Measurements from ENCODE around the gene GAB2.

GAB2 gene

DNA sequence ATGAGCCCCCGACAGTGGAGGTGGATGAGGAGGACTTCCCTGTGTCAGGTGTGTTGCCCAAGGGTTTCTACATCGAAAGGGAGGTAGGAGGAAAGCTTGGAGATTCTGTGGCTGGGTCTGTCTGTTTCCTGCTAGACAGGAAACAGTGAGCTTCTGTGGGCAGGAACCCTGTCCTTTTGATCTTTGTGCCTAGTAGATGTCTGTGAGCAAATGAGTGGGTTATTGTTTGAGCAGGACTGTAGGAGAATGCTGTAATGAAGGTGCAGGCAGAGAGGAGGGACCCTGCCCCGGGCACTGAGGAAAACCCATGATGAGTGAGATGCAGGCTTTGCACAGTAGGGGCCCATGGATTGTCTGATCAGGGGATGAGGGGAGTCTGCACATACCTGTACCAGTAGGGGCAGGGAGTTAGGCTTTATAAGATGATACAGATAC lies 214.9 kb downstream of the GAB2 start:
- Histone ChIP-seq H3K27me3 (replicated peaks) (no peaks in the 10 kb centered on the region), H3K27ac (no peak overlapping the region), H3K4me3 (ENCODE audit: low read depth, low read length) (no peak overlapping the region), H3K36me3 (replicated peaks) (peaks cover 59% of the 10 kb centered on the region)
- TF ChIP-seq, protein P1, sequence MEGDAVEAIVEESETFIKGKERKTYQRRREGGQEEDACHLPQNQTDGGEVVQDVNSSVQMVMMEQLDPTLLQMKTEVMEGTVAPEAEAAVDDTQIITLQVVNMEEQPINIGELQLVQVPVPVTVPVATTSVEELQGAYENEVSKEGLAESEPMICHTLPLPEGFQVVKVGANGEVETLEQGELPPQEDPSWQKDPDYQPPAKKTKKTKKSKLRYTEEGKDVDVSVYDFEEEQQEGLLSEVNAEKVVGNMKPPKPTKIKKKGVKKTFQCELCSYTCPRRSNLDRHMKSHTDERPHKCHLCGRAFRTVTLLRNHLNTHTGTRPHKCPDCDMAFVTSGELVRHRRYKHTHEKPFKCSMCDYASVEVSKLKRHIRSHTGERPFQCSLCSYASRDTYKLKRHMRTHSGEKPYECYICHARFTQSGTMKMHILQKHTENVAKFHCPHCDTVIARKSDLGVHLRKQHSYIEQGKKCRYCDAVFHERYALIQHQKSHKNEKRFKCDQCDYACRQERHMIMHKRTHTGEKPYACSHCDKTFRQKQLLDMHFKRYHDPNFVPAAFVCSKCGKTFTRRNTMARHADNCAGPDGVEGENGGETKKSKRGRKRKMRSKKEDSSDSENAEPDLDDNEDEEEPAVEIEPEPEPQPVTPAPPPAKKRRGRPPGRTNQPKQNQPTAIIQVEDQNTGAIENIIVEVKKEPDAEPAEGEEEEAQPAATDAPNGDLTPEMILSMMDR (IDR thresholded peaks at IDR 0.05; ENCODE audit: low read depth, low read length, missing control alignments) = no peak
- in situ Hi-C loops (cut with HindIII; ENCODE audit: low pct_ligation_motif_present, low sequenced_read_pairs) = no loop called here
- no peak for DNase-seq

DNA sequence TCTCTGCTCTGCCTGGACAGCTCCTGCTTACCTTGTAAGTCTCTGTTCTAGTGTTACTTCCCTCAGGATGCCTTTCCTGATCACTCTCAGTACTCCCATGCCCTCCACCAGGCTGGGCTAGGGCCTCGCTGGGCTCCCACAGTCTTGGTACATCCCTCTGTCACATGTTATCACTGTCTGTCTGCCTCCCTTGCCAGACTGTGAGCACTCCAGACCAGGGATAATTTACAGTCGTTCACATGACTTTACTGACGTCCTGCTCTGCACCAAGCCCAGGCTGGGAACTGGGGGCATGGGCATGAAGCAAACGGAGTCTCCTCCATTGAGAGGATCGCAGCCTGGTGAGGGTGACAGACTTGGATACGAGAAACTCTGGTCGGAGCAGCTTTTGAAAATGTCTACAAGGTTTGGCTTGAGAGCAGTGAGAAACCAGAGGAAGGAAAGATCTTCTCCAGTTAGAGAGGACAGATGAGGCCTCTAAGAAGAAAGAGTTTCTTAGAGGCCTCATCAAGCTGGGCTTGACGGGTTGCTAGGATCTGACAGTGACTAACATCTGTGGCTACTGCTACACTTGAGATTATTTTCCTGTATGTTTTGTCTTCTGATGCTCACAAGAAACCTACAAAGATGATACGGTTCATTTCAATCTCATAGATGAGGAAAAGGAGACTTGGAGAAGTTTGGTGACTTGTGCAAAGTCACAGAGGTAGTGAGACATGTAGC lies 216.4 kb downstream of the GAB2 start:
- no peak for DNase-seq
- Histone ChIP-seq H3K36me3 (replicated peaks) (peaks cover 56% of the 10 kb centered on the region), H3K27ac (no peak overlapping the region), H3K27me3 (replicated peaks) (no peaks in the 10 kb centered on the region), H3K4me3 (ENCODE audit: low read depth, low read length) (no peak overlapping the region)
- in situ Hi-C loops (cut with HindIII; ENCODE audit: low pct_ligation_motif_present, low sequenced_read_pairs) = no loop called here
- TF ChIP-seq, protein P1 (IDR thresholded peaks at IDR 0.05; ENCODE audit: low read depth, low read length, missing control alignments) = no peak

DNA sequence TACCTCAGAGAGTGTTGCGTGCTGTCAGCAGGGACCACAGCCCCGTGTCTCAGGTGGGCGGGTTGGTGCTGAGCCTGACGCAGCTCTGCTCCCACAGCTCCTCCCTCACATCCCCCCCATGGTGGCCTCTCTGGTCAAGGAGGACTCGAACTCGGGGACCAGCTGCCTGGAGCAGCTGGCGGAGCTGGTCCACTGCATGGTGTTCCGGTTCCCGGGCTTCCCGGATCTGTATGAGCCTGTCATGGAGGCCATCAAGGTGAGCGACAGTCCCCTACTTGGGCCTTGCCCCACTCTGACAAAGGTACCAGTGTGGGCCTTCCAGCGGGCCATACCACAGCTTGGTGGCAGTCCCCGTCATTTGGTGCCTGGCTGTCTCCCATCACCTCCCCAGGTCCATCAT lies 217.1 kb downstream of the GAB2 start:
- Histone ChIP-seq H3K27ac (no peak overlapping the region), H3K27me3 (replicated peaks) (no peaks in the 10 kb centered on the region), H3K36me3 (replicated peaks) (peaks cover 52% of the 10 kb centered on the region), H3K4me3 (ENCODE audit: low read depth, low read length) (no peak overlapping the region)
- DNase-seq = no peak
- TF ChIP-seq, protein P1 (IDR thresholded peaks at IDR 0.05; ENCODE audit: low read depth, low read length, missing control alignments) = no peak
- in situ Hi-C loops (cut with HindIII; ENCODE audit: low pct_ligation_motif_present, low sequenced_read_pairs) = no loop called here

DNA sequence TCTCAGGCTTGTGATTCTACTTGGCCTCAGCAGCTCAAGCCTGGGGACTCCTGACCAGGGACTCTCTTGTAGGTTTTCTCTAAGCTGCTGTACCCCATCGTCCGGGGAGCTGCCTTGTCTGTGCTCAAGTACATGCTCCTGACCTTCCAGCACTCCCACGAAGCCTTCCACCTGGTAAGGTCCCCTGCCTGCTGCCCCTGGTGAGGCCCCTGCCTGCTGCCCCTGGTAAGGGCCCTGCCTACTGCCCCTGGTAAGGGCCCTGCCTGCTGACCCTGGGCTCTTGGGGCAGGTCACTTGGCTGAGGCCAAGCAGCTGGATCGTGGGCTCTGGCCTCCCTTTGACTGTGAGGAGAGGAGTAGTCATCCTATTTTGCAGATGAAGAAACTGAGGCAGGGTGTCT lies 217.6 kb downstream of the GAB2 start:
- no peak for DNase-seq
- in situ Hi-C loops (cut with HindIII; ENCODE audit: low pct_ligation_motif_present, low sequenced_read_pairs) = no loop called here
- H3K27ac ChIP-seq = no peak overlapping the region

DNA sequence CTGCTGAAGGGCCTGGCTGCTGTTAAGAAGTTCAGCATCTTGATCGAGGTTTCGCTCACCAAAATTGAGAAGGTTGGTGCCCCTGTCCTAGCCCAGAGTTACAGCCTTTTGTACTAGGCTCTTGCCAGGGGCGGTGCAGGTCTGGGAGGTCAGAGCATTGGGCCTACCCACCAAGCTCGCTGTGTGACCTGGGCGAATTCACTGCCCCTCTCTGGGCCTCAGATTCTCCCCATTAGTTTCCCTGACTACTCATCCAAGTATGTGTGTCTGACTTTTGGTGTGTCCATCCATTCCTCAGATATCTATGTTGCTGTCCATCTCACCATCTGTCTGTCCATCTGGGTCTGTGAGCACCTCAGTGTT lies 218.0 kb downstream of the GAB2 start:
- in situ Hi-C loops (cut with HindIII; ENCODE audit: low pct_ligation_motif_present, low sequenced_read_pairs) = no loop called here
- no peaks in the 10 kb centered on the region for H3K27me3 ChIP-seq (replicated peaks)
- DNase-seq = no peak
- peaks cover 49% of the 10 kb centered on the region for H3K36me3 ChIP-seq (replicated peaks)
- H3K27ac ChIP-seq = no peak overlapping the region
- no peak overlapping the region for H3K4me3 ChIP-seq (ENCODE audit: low read depth, low read length)
- TF ChIP-seq, protein P1 (IDR thresholded peaks at IDR 0.05; ENCODE audit: low read depth, low read length, missing control alignments) = no peak

More for the DNA sequence above, 217.6 kb downstream of the GAB2 start:
- H3K4me3 ChIP-seq (ENCODE audit: low read depth, low read length) = no peak overlapping the region
- H3K36me3 ChIP-seq (replicated peaks) = peaks cover 49% of the 10 kb centered on the region
- TF ChIP-seq, protein P1 (IDR thresholded peaks at IDR 0.05; ENCODE audit: low read depth, low read length, missing control alignments) = no peak
- no peaks in the 10 kb centered on the region for H3K27me3 ChIP-seq (replicated peaks)

Data from brain microvascular endothelial cell (primary cell).